ENCODE measurements around the gene ELP4.

DNA sequence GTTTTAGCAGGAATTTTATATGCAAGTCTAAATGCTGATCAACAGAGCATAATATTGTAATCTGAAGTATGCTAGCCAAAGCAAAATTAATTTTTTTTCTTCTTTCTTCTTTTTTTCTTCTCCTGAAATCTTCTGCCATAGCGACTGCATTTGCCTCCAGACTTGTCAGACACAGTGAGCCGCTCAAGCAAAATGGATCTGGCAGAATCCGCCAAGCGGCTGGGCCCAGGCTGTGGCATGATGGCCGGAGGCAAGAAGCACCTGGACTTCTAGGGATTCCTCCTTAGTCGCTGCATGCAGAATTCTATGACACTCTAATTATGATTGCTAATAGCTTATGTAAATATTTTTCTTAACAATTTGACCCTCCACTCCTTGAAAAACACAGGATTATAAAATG lies 273.7 kb downstream of the ELP4 start:
- TF ChIP-seq CTCF (IDR thresholded peaks at IDR 0.05) (no peak), POLR2A (IDR thresholded peaks at IDR 0.05) (no peak)
